GM12874 (cell line): ENCODE measurements around the gene SCFD2.

Experiments used
- TF ChIP-seq, protein P1 (sequence below): IDR thresholded peaks from 2 replicates; pipeline ENCODE4 v1.5.1; 2011; ENCODE audit warnings: low read depth, mild to moderate bottlenecking, control low read depth, low read length, moderate library complexity; ENCODE audit not compliant: insufficient read depth

Gene SCFD2

DNA sequence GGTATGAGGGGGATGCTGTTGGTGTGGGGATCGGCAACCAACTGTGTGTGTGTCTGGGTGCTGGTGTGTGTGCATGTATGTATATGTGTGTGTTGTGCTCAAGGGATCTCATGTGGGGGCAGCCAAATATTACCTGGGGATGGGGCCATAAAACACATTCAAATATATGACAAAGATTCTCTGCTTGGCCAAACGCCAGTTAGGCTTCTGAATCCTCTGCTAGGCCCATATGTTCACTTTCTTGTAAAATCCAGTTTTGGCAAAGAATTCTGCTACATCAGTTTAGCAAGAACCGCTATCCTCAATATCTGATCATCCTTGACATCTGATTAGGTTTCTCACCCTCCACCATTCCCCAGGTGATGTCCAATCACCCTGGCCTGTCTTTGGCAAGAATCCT lies 397.2 kb downstream of the SCFD2 start:
- TF ChIP-seq, protein P1, sequence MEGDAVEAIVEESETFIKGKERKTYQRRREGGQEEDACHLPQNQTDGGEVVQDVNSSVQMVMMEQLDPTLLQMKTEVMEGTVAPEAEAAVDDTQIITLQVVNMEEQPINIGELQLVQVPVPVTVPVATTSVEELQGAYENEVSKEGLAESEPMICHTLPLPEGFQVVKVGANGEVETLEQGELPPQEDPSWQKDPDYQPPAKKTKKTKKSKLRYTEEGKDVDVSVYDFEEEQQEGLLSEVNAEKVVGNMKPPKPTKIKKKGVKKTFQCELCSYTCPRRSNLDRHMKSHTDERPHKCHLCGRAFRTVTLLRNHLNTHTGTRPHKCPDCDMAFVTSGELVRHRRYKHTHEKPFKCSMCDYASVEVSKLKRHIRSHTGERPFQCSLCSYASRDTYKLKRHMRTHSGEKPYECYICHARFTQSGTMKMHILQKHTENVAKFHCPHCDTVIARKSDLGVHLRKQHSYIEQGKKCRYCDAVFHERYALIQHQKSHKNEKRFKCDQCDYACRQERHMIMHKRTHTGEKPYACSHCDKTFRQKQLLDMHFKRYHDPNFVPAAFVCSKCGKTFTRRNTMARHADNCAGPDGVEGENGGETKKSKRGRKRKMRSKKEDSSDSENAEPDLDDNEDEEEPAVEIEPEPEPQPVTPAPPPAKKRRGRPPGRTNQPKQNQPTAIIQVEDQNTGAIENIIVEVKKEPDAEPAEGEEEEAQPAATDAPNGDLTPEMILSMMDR, result no peak

DNA sequence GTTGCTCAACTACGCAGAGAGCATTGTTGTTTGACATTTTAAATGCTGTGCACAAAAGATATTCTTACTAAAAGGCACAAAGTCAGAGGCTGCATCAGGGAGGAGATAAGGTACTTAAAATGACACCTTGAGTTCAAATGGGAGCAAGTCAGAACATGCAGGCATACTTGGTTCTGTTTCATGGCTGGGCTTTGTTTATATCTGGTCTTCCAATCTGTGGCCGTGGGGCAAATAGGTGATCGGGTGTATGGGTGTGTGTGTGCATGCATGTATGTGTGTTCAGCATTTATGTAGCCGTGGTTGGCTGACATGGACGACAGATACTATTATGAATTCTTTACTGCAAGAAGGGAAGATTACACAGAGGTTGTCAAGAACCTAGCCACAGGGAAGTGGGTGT lies 397.6 kb downstream of the SCFD2 start:
- TF ChIP-seq, protein P1, result no peak

DNA sequence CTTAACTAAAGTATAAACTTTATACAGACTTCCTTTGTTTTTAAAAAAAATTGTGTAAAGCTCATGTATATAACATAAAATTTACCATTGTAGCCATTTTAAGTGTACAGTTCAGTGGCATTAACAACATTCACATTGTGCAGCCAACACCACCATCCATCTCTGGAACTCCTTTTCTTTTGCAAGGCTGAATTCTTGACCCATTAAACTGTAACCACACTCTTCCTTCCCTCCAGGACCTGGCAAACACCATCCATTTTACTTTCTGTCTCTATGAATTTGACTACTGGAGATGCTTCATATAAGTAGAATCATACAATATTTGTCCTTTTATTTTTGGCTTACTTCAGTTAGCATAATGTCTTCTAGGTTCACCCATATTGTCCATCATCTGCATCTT lies 399.1 kb downstream of the SCFD2 start:
- TF ChIP-seq, protein P1, result no peak

DNA sequence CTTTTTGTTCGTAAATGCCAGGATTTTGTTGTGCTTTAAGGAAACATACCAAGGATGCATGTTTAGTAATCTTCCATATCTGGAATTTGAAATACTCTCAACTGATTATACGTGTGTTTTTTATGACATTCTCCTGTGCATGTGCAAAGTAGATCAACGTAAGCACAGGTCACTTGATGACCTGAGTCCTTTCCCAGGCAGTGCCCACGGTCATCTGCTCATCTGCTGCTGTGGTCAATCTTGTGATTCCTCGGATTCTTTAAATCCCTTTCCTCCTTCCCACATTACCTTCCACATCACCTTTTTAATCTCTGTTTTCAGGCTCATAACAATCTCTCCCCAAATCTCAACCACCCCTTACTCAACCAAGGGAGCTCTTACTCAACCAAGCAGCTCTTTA lies 399.7 kb downstream of the SCFD2 start:
- TF ChIP-seq, protein P1, result no peak

DNA sequence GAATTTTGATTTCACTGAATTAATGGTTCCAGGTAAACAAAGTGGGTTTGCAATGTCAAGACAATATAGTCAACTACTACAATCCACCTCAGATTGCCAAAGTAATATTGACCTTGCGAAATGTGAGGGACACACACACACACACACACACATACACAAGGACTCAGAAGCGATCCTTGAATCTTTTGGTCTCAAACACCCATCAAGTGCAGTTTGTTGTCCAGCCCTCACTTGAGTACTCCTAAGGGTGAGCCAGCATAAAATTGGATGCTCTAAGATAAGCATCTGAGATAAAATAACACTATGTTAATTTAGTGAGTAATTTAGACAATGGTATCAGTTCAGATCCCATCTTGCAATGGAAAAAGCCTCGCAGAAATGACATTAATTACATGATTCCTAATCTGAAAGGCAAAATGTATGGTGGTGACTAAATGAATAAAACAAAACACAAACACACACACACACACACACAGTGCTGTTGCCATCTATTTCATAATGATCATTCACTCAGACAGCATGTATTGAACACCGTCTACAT lies 401.2 kb downstream of the SCFD2 start:
- TF ChIP-seq, protein P1, result no peak

DNA sequence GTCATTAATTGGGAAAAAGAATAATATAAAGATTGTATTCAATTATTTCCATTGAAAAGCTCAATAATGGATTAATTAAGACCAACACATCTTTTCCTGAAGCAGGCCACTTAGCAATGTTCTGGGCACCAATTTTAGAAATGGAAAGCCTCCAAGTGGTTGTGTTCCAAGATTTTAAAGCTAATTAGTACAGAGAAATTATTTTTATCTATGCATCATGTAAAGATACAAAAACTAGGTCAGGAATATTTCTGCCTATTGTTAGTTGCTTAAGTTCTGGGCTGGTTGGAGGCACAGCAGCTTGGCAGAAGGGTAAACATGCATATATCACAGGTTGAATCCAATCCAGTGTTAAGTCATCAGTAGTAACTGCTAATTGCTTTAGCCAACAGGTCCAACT lies 401.9 kb downstream of the SCFD2 start:
- TF ChIP-seq, protein P1, result no peak

DNA sequence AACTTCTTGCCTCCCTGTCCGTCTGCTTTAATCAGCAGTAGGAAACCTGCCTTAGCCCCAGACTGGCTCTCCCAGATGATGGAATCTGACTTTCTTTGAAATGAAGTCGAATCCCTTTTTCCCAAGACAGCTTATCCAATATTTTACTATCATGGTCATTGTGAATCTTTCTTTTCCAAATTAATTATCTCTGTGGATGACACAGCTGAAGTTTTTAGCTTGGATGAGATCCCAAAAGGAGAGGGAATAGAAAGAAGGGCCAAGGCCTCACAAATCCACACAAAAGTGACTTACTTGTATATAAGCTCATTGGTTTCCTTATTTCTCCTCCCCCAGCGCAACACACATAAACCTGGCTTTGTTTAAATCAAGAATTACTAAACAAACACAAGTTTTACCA lies 403.1 kb downstream of the SCFD2 start:
- TF ChIP-seq, protein P1, result no peak
